ENCODE data around the gene P4HA3. TPM values are rescaled to one million over a fixed set of nuclear protein-coding genes. Genes with fewer than 3 reads are reported as not detected.

Gene P4HA3
- total RNA-seq, 3 donors from 2014 or later (not counting 1 experiment from before 2014, with no cell fraction given): not detected

DNA sequence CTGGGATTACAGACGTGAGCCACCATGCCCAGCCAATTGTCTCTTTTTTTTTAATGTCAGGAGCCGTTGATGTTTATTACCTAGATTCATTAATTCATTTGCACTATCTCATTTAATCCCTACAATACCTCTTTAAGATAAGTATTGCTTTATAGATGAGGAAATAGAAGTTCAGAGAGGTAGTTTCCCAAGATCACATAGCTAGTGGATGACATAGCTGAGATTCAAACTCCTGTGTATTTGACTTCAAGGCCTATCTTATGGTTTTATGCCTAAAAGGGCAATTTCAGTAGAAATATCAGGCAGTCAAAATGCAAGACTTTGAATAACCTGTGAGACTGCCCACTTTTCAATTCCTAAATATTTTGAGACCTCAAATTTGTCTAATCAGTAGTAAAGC lies 73.9 kb downstream of the P4HA3 start:
- no peak overlapping the region for H3K27ac Mint-ChIP-seq
- peaks cover 3% of the 10 kb centered on the region for H3K4me1 ChIP-seq (ENCODE audit: control insufficient read depth, insufficient read depth, low read length)
- H3K36me3 Mint-ChIP-seq: no peaks in the 10 kb centered on the region
- H3K4me3 ChIP-seq (ENCODE audit: low read length): no peak overlapping the region
- H3K27me3 ChIP-seq (ENCODE audit: control insufficient read depth, insufficient read depth, low read length): no peaks in the 10 kb centered on the region
- no peak overlapping the region for H3K4me3 Mint-ChIP-seq
- intact Hi-C loops (cut with micrococcal nuclease): no loop called here
- ATAC-seq (no peak), DNase-seq (peak in 1 of 2 donors; percentile 17)
- no peaks in the 10 kb centered on the region for H3K4me1 Mint-ChIP-seq
- H3K9me3 Mint-ChIP-seq: no peaks in the 10 kb centered on the region
- no peaks in the 10 kb centered on the region for H3K9me3 ChIP-seq (ENCODE audit: control insufficient read depth, insufficient read depth, low read length)
- H3K36me3 ChIP-seq (ENCODE audit: control insufficient read depth, insufficient read depth, low read length): peaks cover 37% of the 10 kb centered on the region
- TF ChIP-seq, protein P1, sequence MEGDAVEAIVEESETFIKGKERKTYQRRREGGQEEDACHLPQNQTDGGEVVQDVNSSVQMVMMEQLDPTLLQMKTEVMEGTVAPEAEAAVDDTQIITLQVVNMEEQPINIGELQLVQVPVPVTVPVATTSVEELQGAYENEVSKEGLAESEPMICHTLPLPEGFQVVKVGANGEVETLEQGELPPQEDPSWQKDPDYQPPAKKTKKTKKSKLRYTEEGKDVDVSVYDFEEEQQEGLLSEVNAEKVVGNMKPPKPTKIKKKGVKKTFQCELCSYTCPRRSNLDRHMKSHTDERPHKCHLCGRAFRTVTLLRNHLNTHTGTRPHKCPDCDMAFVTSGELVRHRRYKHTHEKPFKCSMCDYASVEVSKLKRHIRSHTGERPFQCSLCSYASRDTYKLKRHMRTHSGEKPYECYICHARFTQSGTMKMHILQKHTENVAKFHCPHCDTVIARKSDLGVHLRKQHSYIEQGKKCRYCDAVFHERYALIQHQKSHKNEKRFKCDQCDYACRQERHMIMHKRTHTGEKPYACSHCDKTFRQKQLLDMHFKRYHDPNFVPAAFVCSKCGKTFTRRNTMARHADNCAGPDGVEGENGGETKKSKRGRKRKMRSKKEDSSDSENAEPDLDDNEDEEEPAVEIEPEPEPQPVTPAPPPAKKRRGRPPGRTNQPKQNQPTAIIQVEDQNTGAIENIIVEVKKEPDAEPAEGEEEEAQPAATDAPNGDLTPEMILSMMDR (IDR thresholded peaks at IDR 0.05): no peak
- no peak overlapping the region for H3K27ac ChIP-seq (ENCODE audit: low read length)
- no peaks in the 10 kb centered on the region for H3K27me3 Mint-ChIP-seq (ENCODE audit: low read depth in 2 of 2)
- WGBS (ENCODE audit: insufficient coverage): 94% methylated on average over 1 of the region's 2 CpGs

DNA sequence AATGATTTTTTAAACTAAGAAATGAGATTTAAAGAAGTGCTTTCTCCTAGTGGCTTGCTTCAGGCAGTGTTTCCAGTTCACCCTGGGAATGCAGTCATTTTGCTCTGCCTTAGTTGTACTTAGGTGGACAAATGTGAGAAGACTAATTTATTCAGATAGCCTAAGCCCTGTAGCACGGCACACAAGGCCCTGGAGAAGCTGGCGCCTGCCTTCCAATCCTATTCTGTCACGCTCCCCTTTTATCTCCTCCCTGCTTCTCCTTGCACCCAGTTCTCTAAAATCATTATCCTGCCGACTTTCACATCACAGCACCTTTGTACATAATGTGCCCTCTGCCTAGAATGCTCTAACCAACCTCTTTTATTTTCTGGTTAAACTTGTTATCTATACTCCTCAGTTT lies 76.3 kb downstream of the P4HA3 start:
- 95% methylated on average over 4 of the region's 4 CpGs for WGBS (ENCODE audit: insufficient coverage)
- H3K9me3 Mint-ChIP-seq: no peaks in the 10 kb centered on the region
- H3K4me3 ChIP-seq (ENCODE audit: low read length): no peak overlapping the region
- H3K9me3 ChIP-seq (ENCODE audit: control insufficient read depth, insufficient read depth, low read length): no peaks in the 10 kb centered on the region
- no peaks in the 10 kb centered on the region for H3K36me3 Mint-ChIP-seq
- intact Hi-C loops (cut with micrococcal nuclease): no loop called here
- TF ChIP-seq, protein P1 (IDR thresholded peaks at IDR 0.05): no peak
- ATAC-seq (no peak), DNase-seq (no peak)
- H3K4me1 ChIP-seq (ENCODE audit: control insufficient read depth, insufficient read depth, low read length): peaks cover 5% of the 10 kb centered on the region
- no peak overlapping the region for H3K27ac Mint-ChIP-seq
- no peak overlapping the region for H3K4me3 Mint-ChIP-seq
- no peaks in the 10 kb centered on the region for H3K27me3 Mint-ChIP-seq (ENCODE audit: low read depth in 2 of 2)
- no peak overlapping the region for H3K27ac ChIP-seq (ENCODE audit: low read length)
- H3K4me1 Mint-ChIP-seq: no peaks in the 10 kb centered on the region
- peaks cover 35% of the 10 kb centered on the region for H3K36me3 ChIP-seq (ENCODE audit: control insufficient read depth, insufficient read depth, low read length)
- no peaks in the 10 kb centered on the region for H3K27me3 ChIP-seq (ENCODE audit: control insufficient read depth, insufficient read depth, low read length)

DNA sequence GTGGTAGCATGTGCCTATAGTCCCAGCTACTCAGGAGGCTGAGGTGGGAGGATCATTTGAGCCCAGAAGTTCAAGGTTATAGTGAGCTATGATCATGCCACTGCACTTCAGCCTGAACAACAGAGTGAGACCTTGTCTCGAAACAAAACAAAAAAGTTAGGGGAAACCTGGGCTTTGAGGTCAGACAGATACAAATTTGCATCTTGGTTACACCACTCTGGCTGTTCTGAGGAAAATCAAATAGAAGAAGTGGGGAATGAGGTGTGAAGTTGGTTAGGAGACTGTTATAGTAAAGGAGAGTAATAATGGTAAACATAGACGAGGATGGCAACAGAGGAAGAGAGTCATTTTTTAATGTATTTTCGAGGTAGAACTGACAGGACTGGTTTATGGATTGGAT lies 77.8 kb downstream of the P4HA3 start:
- Histone ChIP-seq H3K27me3 (ENCODE audit: control insufficient read depth, insufficient read depth, low read length) (no peaks in the 10 kb centered on the region), H3K27ac (ENCODE audit: low read length) (no peak overlapping the region), H3K4me3 (ENCODE audit: low read length) (no peak overlapping the region), H3K4me1 (ENCODE audit: control insufficient read depth, insufficient read depth, low read length) (peaks cover 5% of the 10 kb centered on the region), H3K9me3 (ENCODE audit: control insufficient read depth, insufficient read depth, low read length) (no peaks in the 10 kb centered on the region), H3K36me3 (ENCODE audit: control insufficient read depth, insufficient read depth, low read length) (peaks cover 28% of the 10 kb centered on the region)
- TF ChIP-seq, protein P1 (IDR thresholded peaks at IDR 0.05): no peak
- intact Hi-C loops (cut with micrococcal nuclease): no loop called here
- H3K4me3 Mint-ChIP-seq: no peak overlapping the region
- 88% methylated on average over 3 of the region's 3 CpGs for WGBS (ENCODE audit: insufficient coverage)
- no peaks in the 10 kb centered on the region for H3K4me1 Mint-ChIP-seq
- ATAC-seq (no peak), DNase-seq (no peak)
- no peak overlapping the region for H3K27ac Mint-ChIP-seq
- no peaks in the 10 kb centered on the region for H3K27me3 Mint-ChIP-seq (ENCODE audit: low read depth in 2 of 2)
- no peaks in the 10 kb centered on the region for H3K36me3 Mint-ChIP-seq
- no peaks in the 10 kb centered on the region for H3K9me3 Mint-ChIP-seq

DNA sequence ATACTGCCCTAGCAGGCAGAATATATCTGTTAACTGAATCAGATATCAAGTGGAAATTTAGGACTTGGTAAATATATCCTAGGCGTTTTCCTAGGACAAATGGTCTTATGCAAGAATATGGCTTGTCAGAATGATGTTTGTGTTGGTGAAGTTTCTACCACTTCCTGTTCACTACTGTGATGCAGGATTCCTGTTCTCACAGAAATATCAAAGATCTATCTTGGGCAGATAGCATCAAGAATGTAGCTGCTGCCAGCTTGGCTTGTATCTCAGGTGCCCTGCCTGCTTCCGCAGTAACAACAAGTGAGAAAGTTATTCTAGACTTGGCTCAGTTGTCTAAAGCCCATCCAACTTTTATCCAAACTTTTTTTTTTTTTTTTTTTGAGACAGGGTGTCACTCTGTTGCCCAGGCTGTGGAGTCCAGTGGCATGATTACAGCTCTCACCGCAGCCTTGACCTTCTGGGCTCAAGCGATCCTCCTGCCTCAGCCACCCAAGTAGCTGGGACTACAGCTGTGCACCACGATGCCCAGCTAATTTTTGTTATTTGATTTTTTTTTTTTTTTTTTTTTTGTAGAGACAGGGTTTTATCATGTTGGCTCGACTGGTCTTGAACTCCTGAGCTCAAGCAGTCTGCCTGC lies 79.0 kb downstream of the P4HA3 start:
- H3K27ac ChIP-seq (ENCODE audit: low read length): no peak overlapping the region
- peak in 1 of 2 donors; percentile 70 for DNase-seq
- no peaks in the 10 kb centered on the region for H3K27me3 Mint-ChIP-seq (ENCODE audit: low read depth in 2 of 2)

More for the DNA sequence above, 79.0 kb downstream of the P4HA3 start:
- ATAC-seq: peak in 2 of 3 donors; percentile 41 to 50
- H3K4me3 Mint-ChIP-seq: no peak overlapping the region
- 89% methylated on average over 5 of the region's 6 CpGs for WGBS (ENCODE audit: insufficient coverage)
- H3K36me3 ChIP-seq (ENCODE audit: control insufficient read depth, insufficient read depth, low read length): peaks cover 28% of the 10 kb centered on the region
- no peaks in the 10 kb centered on the region for H3K9me3 ChIP-seq (ENCODE audit: control insufficient read depth, insufficient read depth, low read length)
- no peaks in the 10 kb centered on the region for H3K27me3 ChIP-seq (ENCODE audit: control insufficient read depth, insufficient read depth, low read length)
- H3K4me3 ChIP-seq (ENCODE audit: low read length): no peak overlapping the region
- intact Hi-C loops (cut with micrococcal nuclease): no loop called here
- H3K4me1 Mint-ChIP-seq: no peaks in the 10 kb centered on the region
- no peak overlapping the region for H3K27ac Mint-ChIP-seq
- TF ChIP-seq, protein P1 (IDR thresholded peaks at IDR 0.05): no peak
- H3K4me1 ChIP-seq (ENCODE audit: control insufficient read depth, insufficient read depth, low read length): peaks cover 5% of the 10 kb centered on the region
- H3K9me3 Mint-ChIP-seq: no peaks in the 10 kb centered on the region
- no peaks in the 10 kb centered on the region for H3K36me3 Mint-ChIP-seq
